Prostate gland (tissue), 2 donors: ENCODE measurements around the gene SYT2. TPM values are rescaled to one million over a fixed set of nuclear protein-coding genes. Genes with fewer than 3 reads are reported as not detected.
"Not testable (repeated sequence)": the region's sequence is repeated elsewhere in the genome, so short reads cannot be mapped to it uniquely, and the experiment has no call there.

ENCODE experiments used
- DNase-seq: peaks from one replicate; pipeline ENCODE4 v3.0.0-alpha.2; 2019; ENCODE audit warnings: low spot score
- H3K27ac ChIP-seq, 2 donors: fragments of 200-600 bp; sonication (generic); 2 replicates each; pipeline ENCODE4 v1.5.1; 2017 to 2019
- H3K27me3 ChIP-seq: fragments of 200-600 bp; sonication (generic); replicated peaks from 2 replicates; pipeline ENCODE4 v1.5.1; 2019; ENCODE audit not compliant: insufficient read depth
- H3K36me3 ChIP-seq, 2 donors: fragments of 200-600 bp; sonication (generic); 1 replicate in 1 of 2; 2 replicates in 1 of 2; pipeline versions ENCODE4 v1.5.1 to v1.8.1; 2017 to 2019
- H3K4me1 ChIP-seq: fragments of 200-600 bp; sonication (generic); replicated peaks from 2 replicates; pipeline ENCODE4 v1.5.1; 2019
- H3K4me3 ChIP-seq, 2 donors: fragments of 200-600 bp; sonication (generic); 2 replicates each; pipeline ENCODE4 v1.5.1; 2017 to 2019
- H3K9me3 ChIP-seq: fragments of 200-600 bp; sonication (generic); 2 replicates; pipeline ENCODE4 v1.5.1; 2017
- POLR2A ChIP-seq: fragments of 450-650 bp; IDR thresholded peaks from one replicate; pipeline ENCODE4 v1.6.1; 2016; ENCODE audit warnings: antibody characterized with exemption, mild to moderate bottlenecking
- POLR2AphosphoS5 ChIP-seq: sonication (generic); formaldehyde crosslinking; IDR thresholded peaks from one replicate; pipeline ENCODE4 v1.6.1; 2017; ENCODE audit warnings: antibody characterized with exemption
- WGBS: methylation state at CpG from one replicate; pipeline ENCODE4 v1.1.5; 2018; 5-methylcytosine and 5-hydroxymethylcytosine counted together
- intact Hi-C: fragments of 100-400 bp; cut with DNase I; formaldehyde crosslinking; loops from one replicate; pipeline ENCODE4 v1.14.2; 2022
- total RNA-seq, 2 donors: library from RNA; depleted of rRNA; stranded (reverse); fragments of >200 nt; gene quantifications; one replicate each; pipeline ENCODE4 v1.1.0, GENCODE V29; 2016
- TF ChIP-seq, protein P1 (sequence below), 4 experiments: fragments of 200-600 bp in 2 of 4; fragments of 450-650 bp in 2 of 4; sonication (generic) in 2 of 4; IDR thresholded peaks; 1 replicate in 3 of 4; 2 replicates in 1 of 4; pipeline ENCODE4 v1.5.1; 2016 to 2019; ENCODE audit warnings: antibody characterized with exemption in 4 of 4, mild to moderate bottlenecking in 2 of 4, moderate library complexity in 2 of 4

The SYT2 gene
- total RNA-seq, 2 donors from 2014 or later = 0.09 to 7.1 TPM

DNA sequence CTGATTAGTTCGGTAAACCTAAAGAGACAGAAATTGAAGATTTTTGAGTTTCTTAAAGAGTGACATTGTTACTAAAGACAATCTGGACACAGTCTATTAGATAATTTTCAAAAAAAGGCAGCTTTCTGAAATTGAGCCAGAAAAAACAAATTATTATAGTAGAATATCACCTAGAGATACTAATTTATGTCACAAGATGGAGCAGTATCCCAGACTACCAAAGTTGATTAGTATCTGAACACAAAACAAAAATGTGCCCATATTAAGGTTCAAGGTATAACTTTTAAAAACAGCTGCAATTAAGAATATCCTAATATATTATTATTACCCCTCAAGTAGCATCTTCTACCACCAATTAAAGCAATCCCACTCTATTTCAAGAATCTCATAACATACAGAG is 40.5 kb upstream of the SYT2 start:
- Histone ChIP-seq H3K4me3 (no peak overlapping the region), H3K4me1 (no peaks in the 10 kb centered on the region), H3K27me3 (no peaks in the 10 kb centered on the region), H3K27ac (no peak overlapping the region), H3K36me3 (peaks cover 4 to 12% of the 10 kb centered on the region in 2 donors), H3K9me3 (no peaks in the 10 kb centered on the region)
- TF ChIP-seq, protein P1, sequence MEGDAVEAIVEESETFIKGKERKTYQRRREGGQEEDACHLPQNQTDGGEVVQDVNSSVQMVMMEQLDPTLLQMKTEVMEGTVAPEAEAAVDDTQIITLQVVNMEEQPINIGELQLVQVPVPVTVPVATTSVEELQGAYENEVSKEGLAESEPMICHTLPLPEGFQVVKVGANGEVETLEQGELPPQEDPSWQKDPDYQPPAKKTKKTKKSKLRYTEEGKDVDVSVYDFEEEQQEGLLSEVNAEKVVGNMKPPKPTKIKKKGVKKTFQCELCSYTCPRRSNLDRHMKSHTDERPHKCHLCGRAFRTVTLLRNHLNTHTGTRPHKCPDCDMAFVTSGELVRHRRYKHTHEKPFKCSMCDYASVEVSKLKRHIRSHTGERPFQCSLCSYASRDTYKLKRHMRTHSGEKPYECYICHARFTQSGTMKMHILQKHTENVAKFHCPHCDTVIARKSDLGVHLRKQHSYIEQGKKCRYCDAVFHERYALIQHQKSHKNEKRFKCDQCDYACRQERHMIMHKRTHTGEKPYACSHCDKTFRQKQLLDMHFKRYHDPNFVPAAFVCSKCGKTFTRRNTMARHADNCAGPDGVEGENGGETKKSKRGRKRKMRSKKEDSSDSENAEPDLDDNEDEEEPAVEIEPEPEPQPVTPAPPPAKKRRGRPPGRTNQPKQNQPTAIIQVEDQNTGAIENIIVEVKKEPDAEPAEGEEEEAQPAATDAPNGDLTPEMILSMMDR (IDR thresholded peaks at IDR 0.05) = peak in 1 of 4 experiments; percentile 27
- no peak for TF ChIP-seq POLR2A
- intact Hi-C loops = no loop called here
- WGBS = 80% methylated on average over 1 of the region's 1 CpG
- DNase-seq = no peak

DNA sequence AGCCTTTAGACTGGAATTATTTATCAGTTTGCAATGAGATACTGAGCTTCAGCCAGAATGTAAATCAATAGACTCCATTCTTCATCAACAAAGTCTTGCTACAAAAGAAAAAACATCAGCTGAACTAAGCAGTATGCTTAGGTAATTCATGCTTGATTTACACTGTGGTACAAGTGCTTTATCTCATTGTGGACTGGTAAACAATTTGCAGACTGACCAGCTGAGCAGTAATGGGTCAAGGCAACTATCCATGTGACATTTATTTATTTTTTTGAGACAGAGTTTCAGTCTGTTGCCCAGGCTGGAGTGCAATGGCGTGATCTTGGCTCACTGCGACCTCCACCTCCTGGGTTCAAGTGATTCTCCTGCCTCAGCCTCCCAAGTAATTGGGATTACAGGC is 39.8 kb upstream of the SYT2 start:
- no peaks in the 10 kb centered on the region for H3K27me3 ChIP-seq
- intact Hi-C loops = no loop called here
- H3K4me1 ChIP-seq = no peaks in the 10 kb centered on the region
- WGBS = 97% methylated on average over 2 of the region's 2 CpGs
- no peak for DNase-seq
- no peak overlapping the region for H3K27ac ChIP-seq
- TF ChIP-seq, protein P1 (IDR thresholded peaks at IDR 0.05) = no peak
- TF ChIP-seq POLR2AphosphoS5 = no peak
- TF ChIP-seq POLR2A = no peak
- H3K4me3 ChIP-seq = no peak overlapping the region
- no peaks in the 10 kb centered on the region for H3K9me3 ChIP-seq
- H3K36me3 ChIP-seq = peaks cover 4 to 7% of the 10 kb centered on the region in 2 donors

DNA sequence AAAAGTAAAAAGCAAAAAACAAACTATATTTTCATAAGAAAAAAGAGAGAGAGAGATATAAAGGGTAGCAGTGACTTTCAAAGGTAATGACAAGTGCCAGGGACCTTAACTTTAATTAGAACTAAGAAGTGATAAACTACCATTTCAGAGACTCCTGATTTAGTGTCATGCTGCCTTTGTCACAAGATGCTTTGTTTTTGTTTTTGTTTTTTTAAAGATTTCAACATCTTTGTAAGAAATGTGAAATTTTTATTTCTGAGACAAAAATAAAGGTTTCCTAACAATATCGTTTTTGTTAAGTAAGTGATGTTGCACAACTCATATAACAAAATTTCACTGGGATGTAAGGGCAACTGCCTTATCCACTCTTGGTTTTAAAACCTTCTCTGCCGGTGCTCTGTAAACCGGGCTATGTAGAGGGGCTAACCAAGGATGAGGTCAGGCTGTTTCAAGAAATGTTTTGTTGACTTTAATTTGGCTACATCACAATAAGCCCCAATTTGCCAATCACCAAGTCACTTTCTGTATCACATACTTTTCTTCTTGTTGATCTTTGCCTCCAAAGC is 35.2 kb upstream of the SYT2 start:
- H3K36me3 ChIP-seq = peaks cover 8 to 10% of the 10 kb centered on the region in 2 donors

DNA sequence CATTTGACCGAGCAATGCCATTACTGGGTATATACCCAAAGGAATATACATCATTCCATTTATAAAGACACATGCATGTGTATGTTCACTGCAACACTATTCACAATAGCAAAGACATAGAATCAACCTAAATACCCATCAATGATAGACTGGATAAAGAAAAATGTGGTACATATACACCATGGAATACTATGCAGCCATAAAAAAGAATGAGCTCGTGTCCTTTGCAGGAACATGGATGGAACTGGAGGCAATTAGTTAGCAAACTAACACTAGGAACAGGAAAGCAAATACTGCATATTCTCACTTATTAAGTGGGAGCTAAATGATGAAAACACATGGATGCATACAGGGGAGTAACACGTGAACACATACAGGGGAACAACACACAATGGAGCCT is 34.5 kb upstream of the SYT2 start:
- H3K4me3 ChIP-seq, H3K27me3 ChIP-seq, H3K4me1 ChIP-seq, intact Hi-C loops, DNase-seq, H3K27ac ChIP-seq, H3K9me3 ChIP-seq: not testable (repeated sequence)
- peaks cover 8 to 10% of the 10 kb centered on the region in 2 donors for H3K36me3 ChIP-seq
- WGBS = 96% methylated on average over 3 of the region's 3 CpGs

More for the DNA sequence above, 35.2 kb upstream of the SYT2 start:
- H3K4me3 ChIP-seq = no peak overlapping the region
- H3K27me3 ChIP-seq = no peaks in the 10 kb centered on the region
- H3K4me1 ChIP-seq = no peaks in the 10 kb centered on the region
- TF ChIP-seq, protein P1 (IDR thresholded peaks at IDR 0.05) = no peak
- no peak for TF ChIP-seq POLR2AphosphoS5
- no peak for TF ChIP-seq POLR2A
- 83% methylated on average over 3 of the region's 3 CpGs for WGBS
- no peaks in the 10 kb centered on the region for H3K9me3 ChIP-seq
- H3K27ac ChIP-seq = no peak overlapping the region
- intact Hi-C loops = no loop called here
- no peak for DNase-seq

DNA sequence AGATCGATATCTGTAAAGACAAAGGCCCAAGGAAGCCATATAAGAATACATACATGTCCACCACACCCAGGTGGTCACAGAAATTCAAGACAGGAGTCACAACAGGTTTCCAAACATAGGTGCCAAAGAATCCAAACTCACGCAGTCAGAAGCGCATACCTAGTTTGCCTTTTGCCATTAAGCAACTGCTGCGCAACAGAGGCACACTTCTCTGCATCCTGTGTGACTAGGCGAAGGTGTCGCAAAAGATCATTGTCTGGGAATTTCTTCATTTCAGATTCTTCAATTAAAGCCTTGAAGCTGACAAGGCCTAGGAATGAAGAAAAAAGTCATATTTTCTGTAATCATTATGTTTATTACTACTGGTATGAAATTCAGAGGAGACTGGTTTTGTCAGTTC is 32.2 kb upstream of the SYT2 start:
- WGBS = 97% methylated on average over 6 of the region's 6 CpGs
- Histone ChIP-seq H3K27me3 (no peaks in the 10 kb centered on the region), H3K4me3 (no peak overlapping the region), H3K9me3 (no peaks in the 10 kb centered on the region), H3K4me1 (no peaks in the 10 kb centered on the region), H3K27ac (no peak overlapping the region), H3K36me3 (peaks cover 4 to 7% of the 10 kb centered on the region in 2 donors)
- TF ChIP-seq, protein P1 (IDR thresholded peaks at IDR 0.05) = no peak
- TF ChIP-seq POLR2A = no peak
- TF ChIP-seq POLR2AphosphoS5 = no peak
- intact Hi-C loops = no loop called here
- DNase-seq = no peak
